IPS-15b (cell line): ENCODE results near the gene ELOVL6.

Experiments
- H3K27me3 ChIP-seq: one replicate; pipeline ENCODE4 v1.6.1; 2013; ENCODE audit warnings: low read length; ENCODE audit not compliant: control insufficient read depth, insufficient read depth
- H3K36me3 ChIP-seq: one replicate; pipeline ENCODE4 v1.6.1; 2013; ENCODE audit warnings: low read length; ENCODE audit not compliant: control insufficient read depth, insufficient read depth
- H3K4me1 ChIP-seq: one replicate; pipeline ENCODE4 v1.6.1; 2013; ENCODE audit warnings: mild to moderate bottlenecking, low read length; ENCODE audit not compliant: control insufficient read depth, insufficient read depth
- H3K4me3 ChIP-seq: one replicate; pipeline ENCODE4 v1.5.1; 2013; ENCODE audit warnings: low read depth, low read length
- H3K9ac ChIP-seq: one replicate; pipeline ENCODE4 v1.6.1; 2013; ENCODE audit warnings: low read depth, mild to moderate bottlenecking, low read length
- H3K9me3 ChIP-seq: one replicate; pipeline ENCODE4 v1.6.1; 2013; ENCODE audit warnings: mild to moderate bottlenecking, low read length; ENCODE audit not compliant: control insufficient read depth, insufficient read depth

Gene ELOVL6

GRCh38 chr4:110109455-110109854, 89.0 kb downstream of the ELOVL6 start:
- Histone ChIP-seq H3K36me3 (no peaks in the 10 kb centered on the region), H3K27me3 (no peaks in the 10 kb centered on the region), H3K4me3 (no peak overlapping the region), H3K9ac (no peak overlapping the region), H3K4me1 (peaks cover 11% of the 10 kb centered on the region), H3K9me3 (no peaks in the 10 kb centered on the region)

DNA sequence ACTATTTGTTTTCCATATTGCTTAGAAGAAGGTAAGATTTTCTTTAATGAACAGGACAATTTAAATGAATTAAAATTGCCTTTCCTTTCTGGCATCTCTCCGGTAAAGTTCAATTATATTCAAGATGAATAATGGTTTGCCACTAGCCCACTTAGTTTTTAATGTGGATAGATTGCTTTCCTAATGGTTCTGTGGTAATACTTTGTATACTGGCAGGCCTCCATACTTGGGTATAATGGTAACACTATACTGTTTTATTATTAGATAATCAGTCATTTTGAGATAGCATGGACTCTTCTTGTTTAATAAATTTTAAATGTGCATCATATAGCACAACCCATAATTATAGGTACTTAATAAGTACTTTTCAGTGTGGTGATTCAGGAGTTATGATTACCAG, 89.5 kb downstream of the ELOVL6 start:
- H3K27me3 ChIP-seq: no peaks in the 10 kb centered on the region
- no peak overlapping the region for H3K4me3 ChIP-seq
- no peaks in the 10 kb centered on the region for H3K36me3 ChIP-seq
- H3K9me3 ChIP-seq: no peaks in the 10 kb centered on the region
- H3K9ac ChIP-seq: no peak overlapping the region
- H3K4me1 ChIP-seq: peaks cover 11% of the 10 kb centered on the region

- peaks cover 11% of the 10 kb centered on the region for H3K4me1 ChIP-seq
- no peaks in the 10 kb centered on the region for H3K27me3 ChIP-seq
- no peaks in the 10 kb centered on the region for H3K36me3 ChIP-seq
- H3K9me3 ChIP-seq: no peaks in the 10 kb centered on the region
- H3K9ac ChIP-seq: no peak overlapping the region
- no peak overlapping the region for H3K4me3 ChIP-seq
Measured at GRCh38 chr4:110108422-110108821, 90.0 kb downstream of the ELOVL6 start.

DNA sequence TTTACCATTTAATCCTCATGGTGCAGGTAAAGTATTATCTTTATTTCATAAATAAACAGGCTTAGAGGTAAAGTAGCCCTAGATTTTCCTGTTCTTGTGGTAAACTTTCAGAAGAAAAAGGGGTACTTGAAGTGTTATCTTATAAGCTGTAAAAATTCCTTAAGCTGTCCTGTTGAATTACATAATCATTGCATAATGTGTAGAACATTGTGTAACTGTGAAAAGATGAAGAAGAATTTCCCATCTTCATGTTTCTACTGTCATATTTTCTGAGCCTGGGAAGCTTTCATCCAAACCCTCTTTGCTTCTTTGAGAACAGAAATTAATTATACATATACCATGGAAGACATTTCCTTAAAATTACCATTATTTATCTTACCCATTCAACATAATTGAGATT, 90.5 kb downstream of the ELOVL6 start:
- H3K9ac ChIP-seq: no peak overlapping the region
- no peaks in the 10 kb centered on the region for H3K9me3 ChIP-seq
- H3K4me1 ChIP-seq: peaks cover 11% of the 10 kb centered on the region
- no peaks in the 10 kb centered on the region for H3K36me3 ChIP-seq
- H3K4me3 ChIP-seq: no peak overlapping the region
- H3K27me3 ChIP-seq: no peaks in the 10 kb centered on the region

- H3K36me3 ChIP-seq: no peaks in the 10 kb centered on the region
- no peak overlapping the region for H3K9ac ChIP-seq
- H3K4me1 ChIP-seq: peaks cover 11% of the 10 kb centered on the region
Measured at GRCh38 chr4:110106931-110107296, 91.5 kb downstream of the ELOVL6 start.

DNA sequence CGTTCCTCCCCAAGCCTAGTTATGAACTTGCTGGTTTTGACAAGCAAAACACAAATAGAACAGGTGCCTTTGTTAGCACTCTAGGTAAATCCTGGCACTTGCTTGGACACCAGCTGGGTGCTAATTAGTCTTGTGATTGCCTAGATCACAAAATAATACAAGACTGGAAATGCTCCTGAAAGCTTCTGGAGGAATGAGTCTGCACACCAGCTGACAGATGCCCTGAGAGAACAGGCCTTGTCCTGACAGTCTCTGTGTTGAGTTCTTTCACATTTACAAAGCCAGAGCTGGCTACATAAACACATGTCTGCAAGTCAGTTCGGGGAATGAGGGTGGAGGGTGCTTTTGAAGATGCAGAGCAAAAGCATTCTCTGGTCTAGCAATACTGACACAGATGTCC, 93.8 kb downstream of the ELOVL6 start:
- Histone ChIP-seq H3K9ac (no peak overlapping the region), H3K36me3 (no peaks in the 10 kb centered on the region), H3K27me3 (no peaks in the 10 kb centered on the region), H3K9me3 (no peaks in the 10 kb centered on the region), H3K4me1 (peaks cover 11% of the 10 kb centered on the region), H3K4me3 (no peak overlapping the region)

More at GRCh38 chr4:110106931-110107296, 91.5 kb downstream of the ELOVL6 start:
- Histone ChIP-seq H3K9me3 (no peaks in the 10 kb centered on the region), H3K4me3 (no peak overlapping the region), H3K27me3 (no peaks in the 10 kb centered on the region)

GRCh38 chr4:110099638-110100037, 98.8 kb downstream of the ELOVL6 start:
- H3K27me3 ChIP-seq: no peaks in the 10 kb centered on the region
- no peak overlapping the region for H3K9ac ChIP-seq
- H3K4me3 ChIP-seq: no peak overlapping the region
- no peaks in the 10 kb centered on the region for H3K36me3 ChIP-seq
- no peaks in the 10 kb centered on the region for H3K4me1 ChIP-seq
- no peaks in the 10 kb centered on the region for H3K9me3 ChIP-seq

DNA sequence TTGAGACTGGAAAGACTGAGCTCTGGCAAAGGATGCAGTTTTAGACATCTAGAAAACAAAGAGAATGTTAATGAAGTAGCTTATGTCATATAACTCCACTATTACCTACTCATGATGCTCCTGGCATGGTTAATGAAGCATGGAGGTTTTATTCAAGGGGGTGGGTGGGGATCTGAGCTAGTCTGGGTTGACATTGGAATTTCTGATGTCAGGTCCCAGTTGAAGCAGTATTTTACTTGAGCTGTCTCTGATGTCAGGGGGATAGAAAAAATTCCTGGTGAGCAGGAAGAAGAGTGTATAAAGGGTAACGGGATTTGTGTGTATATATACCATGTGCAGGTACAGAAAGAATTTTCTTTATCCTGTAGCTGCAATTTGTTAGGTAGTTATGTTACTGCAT, 102.0 kb downstream of the ELOVL6 start:
- H3K9ac ChIP-seq: no peak overlapping the region
- no peaks in the 10 kb centered on the region for H3K9me3 ChIP-seq
- no peaks in the 10 kb centered on the region for H3K27me3 ChIP-seq
- no peaks in the 10 kb centered on the region for H3K4me1 ChIP-seq
- no peaks in the 10 kb centered on the region for H3K36me3 ChIP-seq
- H3K4me3 ChIP-seq: no peak overlapping the region

DNA sequence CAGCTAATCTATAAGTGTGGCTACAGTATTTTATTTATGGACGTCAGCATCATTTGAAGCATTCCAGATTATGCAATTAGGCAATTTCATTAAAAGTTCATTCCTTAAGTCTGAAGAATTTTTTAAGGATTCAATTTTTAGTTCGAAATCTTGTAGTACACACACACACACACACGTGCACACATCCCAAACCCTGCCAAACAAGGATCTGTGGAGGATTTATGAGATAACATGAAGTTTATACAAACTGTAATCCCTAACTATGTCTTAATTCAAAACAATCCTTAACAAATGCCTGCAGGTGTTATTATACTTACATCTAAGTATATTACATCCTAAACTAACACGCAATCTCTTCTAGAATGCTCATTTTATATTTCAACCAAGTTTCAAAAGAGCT, 105.8 kb downstream of the ELOVL6 start:
- H3K9ac ChIP-seq: no peak overlapping the region
- H3K4me3 ChIP-seq: no peak overlapping the region
- H3K36me3 ChIP-seq: no peaks in the 10 kb centered on the region
- H3K4me1 ChIP-seq: peaks cover 6% of the 10 kb centered on the region
- H3K27me3 ChIP-seq: no peaks in the 10 kb centered on the region
- H3K9me3 ChIP-seq: no peaks in the 10 kb centered on the region

DNA sequence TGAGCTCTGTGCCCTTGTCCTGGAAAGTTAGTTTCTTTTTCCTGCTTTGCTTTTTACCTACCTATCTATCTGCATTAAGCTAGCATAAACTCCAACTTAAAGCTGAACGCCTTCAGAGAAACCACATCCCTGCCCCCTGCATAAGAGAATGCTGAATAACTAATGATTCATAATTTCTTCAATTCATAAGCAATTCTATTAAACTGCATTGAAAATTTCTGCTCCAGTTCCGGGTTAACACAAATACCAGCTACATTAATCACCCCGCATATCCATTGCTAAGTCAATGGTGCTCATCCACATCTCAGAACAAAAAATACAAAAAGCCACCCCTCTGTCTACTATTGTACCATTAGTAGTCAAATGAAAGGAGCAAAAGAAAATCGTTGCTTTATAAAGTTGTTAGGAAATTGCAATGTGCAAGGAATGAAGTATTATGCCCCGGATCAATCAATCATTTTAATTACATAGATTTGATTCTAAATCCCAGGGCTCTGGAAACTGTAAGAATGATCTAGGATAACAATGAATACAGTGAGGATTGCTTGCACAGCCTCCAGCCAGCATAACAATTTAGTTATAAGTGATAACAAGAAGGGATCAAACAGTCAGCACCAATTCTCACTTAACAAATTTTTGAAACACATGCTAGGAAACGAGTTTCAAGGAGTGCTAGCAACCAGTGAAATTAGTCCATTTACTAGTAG, 106.8 kb downstream of the ELOVL6 start:
- Histone ChIP-seq H3K9ac (no peak overlapping the region), H3K36me3 (no peaks in the 10 kb centered on the region), H3K27me3 (no peaks in the 10 kb centered on the region), H3K9me3 (no peaks in the 10 kb centered on the region), H3K4me3 (no peak overlapping the region), H3K4me1 (peaks cover 6% of the 10 kb centered on the region)

- Histone ChIP-seq H3K4me1 (peaks cover 6% of the 10 kb centered on the region), H3K9me3 (no peaks in the 10 kb centered on the region), H3K36me3 (no peaks in the 10 kb centered on the region), H3K9ac (no peak overlapping the region), H3K27me3 (no peaks in the 10 kb centered on the region), H3K4me3 (no peak overlapping the region)
Measured at GRCh38 chr4:110088670-110089069, 109.7 kb downstream of the ELOVL6 start.

GRCh38 chr4:110087070-110087708, 111.2 kb downstream of the ELOVL6 start:
- no peaks in the 10 kb centered on the region for H3K36me3 ChIP-seq
- H3K4me1 ChIP-seq: peaks cover 6% of the 10 kb centered on the region
- H3K4me3 ChIP-seq: no peak overlapping the region
- no peaks in the 10 kb centered on the region for H3K27me3 ChIP-seq
- H3K9ac ChIP-seq: no peak overlapping the region
- no peaks in the 10 kb centered on the region for H3K9me3 ChIP-seq
